C4-2B (cell line): ENCODE measurements around the gene PCDHGA1.
A peak's percentile ranks its signal among the peaks of the same experiment; 100 is the strongest.
"Not testable (repeated sequence)": the region's sequence is repeated elsewhere in the genome, so short reads cannot be mapped to it uniquely, and the experiment has no call there.

Source experiments
- CTCF ChIP-seq: fragments of 450-650 bp; conservative IDR thresholded peaks from 2 replicates; pipeline ENCODE4 v1.5.1; 2017; ENCODE audit warnings: mild to moderate bottlenecking
- ZFX ChIP-seq: fragments of 450-650 bp; IDR thresholded peaks from 2 replicates; pipeline ENCODE4 v1.6.1; 2017

- peak; percentile 75 for TF ChIP-seq CTCF
- TF ChIP-seq ZFX = not testable (repeated sequence)
These were observed 57.4 kb downstream of the PCDHGA1 start, which contains the start of gene PCDHGB4 for GRCh38 chr5:141387557-141388311.
